ENCODE results near the gene SLC25A29.

DNA sequence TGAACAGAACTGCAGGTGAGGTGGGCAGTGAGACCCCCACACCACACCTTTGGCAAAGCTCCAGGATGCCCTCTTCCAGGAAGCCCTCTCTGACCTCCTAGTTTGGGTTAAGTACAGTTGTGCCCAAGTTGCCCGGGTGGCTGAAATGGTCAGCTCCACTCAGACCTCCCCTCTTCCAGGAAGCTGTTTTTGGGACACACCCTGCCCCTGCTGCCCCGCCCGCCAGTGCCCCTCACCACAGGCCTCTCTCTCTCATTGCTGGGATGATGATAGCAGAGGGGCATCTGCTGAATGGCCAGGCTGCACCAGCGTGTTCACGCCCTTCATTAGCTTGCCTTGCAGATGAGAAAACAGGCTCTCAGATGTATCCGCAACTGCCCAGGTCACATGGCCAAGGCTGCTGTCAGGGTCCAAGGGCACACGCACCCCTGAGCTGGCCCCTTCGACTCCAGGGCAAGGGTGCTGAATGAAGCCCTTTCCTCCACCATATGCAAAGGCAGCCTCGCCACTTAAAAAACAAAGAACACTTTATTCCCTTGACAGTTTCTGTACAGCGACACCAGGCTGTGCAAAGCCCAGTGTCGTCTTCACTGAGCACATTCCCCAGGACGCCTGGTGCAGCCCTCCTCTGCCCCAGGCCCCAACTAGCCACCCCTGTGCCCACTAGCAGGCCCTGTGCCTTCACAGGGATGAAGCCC lies 15.5 kb downstream of the SLC25A29 start:
- TF ChIP-seq POLR2AphosphoS5 (IDR thresholded peaks at IDR 0.05) = no peak
- TF ChIP-seq, protein P1, sequence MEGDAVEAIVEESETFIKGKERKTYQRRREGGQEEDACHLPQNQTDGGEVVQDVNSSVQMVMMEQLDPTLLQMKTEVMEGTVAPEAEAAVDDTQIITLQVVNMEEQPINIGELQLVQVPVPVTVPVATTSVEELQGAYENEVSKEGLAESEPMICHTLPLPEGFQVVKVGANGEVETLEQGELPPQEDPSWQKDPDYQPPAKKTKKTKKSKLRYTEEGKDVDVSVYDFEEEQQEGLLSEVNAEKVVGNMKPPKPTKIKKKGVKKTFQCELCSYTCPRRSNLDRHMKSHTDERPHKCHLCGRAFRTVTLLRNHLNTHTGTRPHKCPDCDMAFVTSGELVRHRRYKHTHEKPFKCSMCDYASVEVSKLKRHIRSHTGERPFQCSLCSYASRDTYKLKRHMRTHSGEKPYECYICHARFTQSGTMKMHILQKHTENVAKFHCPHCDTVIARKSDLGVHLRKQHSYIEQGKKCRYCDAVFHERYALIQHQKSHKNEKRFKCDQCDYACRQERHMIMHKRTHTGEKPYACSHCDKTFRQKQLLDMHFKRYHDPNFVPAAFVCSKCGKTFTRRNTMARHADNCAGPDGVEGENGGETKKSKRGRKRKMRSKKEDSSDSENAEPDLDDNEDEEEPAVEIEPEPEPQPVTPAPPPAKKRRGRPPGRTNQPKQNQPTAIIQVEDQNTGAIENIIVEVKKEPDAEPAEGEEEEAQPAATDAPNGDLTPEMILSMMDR (IDR thresholded peaks at IDR 0.05) = no peak

All from sigmoid colon (tissue), 4 donors.